Activated CD4-positive, alpha-beta T cell treated with anti-CD3 and anti-CD28 coated beads for 1 hour (primary cell): Measurements from ENCODE around the gene KRTAP10-9.

Experiments
- DNase-seq: peaks from one replicate; pipeline ENCODE4 v3.0.0-alpha.2; 2020

KRTAP10-9 gene

GRCh38 chr21:44670642-44671432 lies 43.9 kb downstream of the KRTAP10-9 start:
- DNase-seq, result no peak

- no peak for DNase-seq
Measured at GRCh38 chr21:44671911-44672310, 45.0 kb downstream of the KRTAP10-9 start.

- DNase-seq, result no peak
Measured at GRCh38 chr21:44677881-44678280, 51.0 kb downstream of the KRTAP10-9 start.
